GM12892 (cell line): ENCODE data around the gene RAB8A.

ENCODE experiments used
- POLR2A ChIP-seq: IDR thresholded peaks from 2 replicates; pipeline ENCODE4 v1.6.1; 2011; ENCODE audit warnings: low read depth, low read length, control low read depth
- POLR2AphosphoS5 ChIP-seq: IDR thresholded peaks from 2 replicates; pipeline ENCODE4 v1.6.1; 2011; ENCODE audit warnings: low read depth, low read length, control low read depth
- TAF1 ChIP-seq: IDR thresholded peaks from 2 replicates; pipeline ENCODE4 v1.6.1; 2011; ENCODE audit warnings: low read depth, mild to moderate bottlenecking, control low read depth, low read length, borderline replicate concordance

GRCh38 chr19:16087940-16088339 is 23.7 kb upstream of the RAB8A start:
- TF ChIP-seq POLR2AphosphoS5, result peak; percentile 89
- peak; percentile 74 for TF ChIP-seq POLR2A
- TF ChIP-seq TAF1, result no peak
